Activated gamma-delta T cell treated with anti-CD3 and anti-CD28 coated beads, Interleukin-2, amount 50 U/mL, for 16 hours (primary cell): ENCODE measurements around the gene ZNF462.
"Not testable (repeated sequence)": the region's sequence is repeated elsewhere in the genome, so short reads cannot be mapped to it uniquely, and the experiment has no call there.

Source experiments
- DNase-seq: peaks from one replicate; pipeline ENCODE4 v3.0.0-alpha.2; 2020; ENCODE audit warnings: low read depth

ZNF462 gene

GRCh38 chr9:106862821-106863720, at the start of gene ZNF462:
TSS of gene ZNF462 (plus strand) at chr9:106863166. CDS start at chr9:106923384, 60,218 bp downstream.
- DNase-seq: no peak

- DNase-seq: no peak
Measured at GRCh38 chr9:106816524-106816923, 46.4 kb upstream of the ZNF462 start.

GRCh38 chr9:106818034-106818433, 44.9 kb upstream of the ZNF462 start:
- DNase-seq: no peak

GRCh38 chr9:106820866-106821265, 42.1 kb upstream of the ZNF462 start:
- no peak for DNase-seq

GRCh38 chr9:106828070-106828469, 34.9 kb upstream of the ZNF462 start:
- DNase-seq: no peak

GRCh38 chr9:106828965-106829364, 34.0 kb upstream of the ZNF462 start:
- DNase-seq: no peak

- no peak for DNase-seq
Measured at GRCh38 chr9:106829666-106830408, 33.1 kb upstream of the ZNF462 start.

GRCh38 chr9:106830527-106831150, 32.3 kb upstream of the ZNF462 start:
- no peak for DNase-seq

GRCh38 chr9:106834888-106835287, 28.1 kb upstream of the ZNF462 start:
- no peak for DNase-seq

- DNase-seq: no peak
Measured at GRCh38 chr9:106835840-106836239, 27.1 kb upstream of the ZNF462 start.

GRCh38 chr9:106843371-106843770, 19.6 kb upstream of the ZNF462 start:
- DNase-seq: no peak

GRCh38 chr9:106846307-106846706, 16.7 kb upstream of the ZNF462 start:
- no peak for DNase-seq

GRCh38 chr9:106846857-106847256, 16.1 kb upstream of the ZNF462 start:
- no peak for DNase-seq

- DNase-seq: not testable (repeated sequence)
Measured at GRCh38 chr9:106851640-106852039, 11.3 kb upstream of the ZNF462 start.

GRCh38 chr9:106857811-106858470, 5.0 kb upstream of the ZNF462 start:
- DNase-seq: no peak

- no peak for DNase-seq
Measured at GRCh38 chr9:106859957-106860720, 2.8 kb upstream of the ZNF462 start.

- DNase-seq: no peak
Measured at GRCh38 chr9:106860721-106861639, 2.0 kb upstream of the ZNF462 start.

- DNase-seq: no peak
Measured at GRCh38 chr9:106861640-106862109, 1.3 kb upstream of the ZNF462 start.

- no peak for DNase-seq
Measured at GRCh38 chr9:106862110-106862820, 701 bp upstream of the ZNF462 start.
